ENCODE results near the gene SLC38A2.
A peak's percentile ranks its signal among the peaks of the same experiment; 100 is the strongest.
"Not testable (repeated sequence)": the region's sequence is repeated elsewhere in the genome, so short reads cannot be mapped to it uniquely, and the experiment has no call there.

Gene SLC38A2

DNA sequence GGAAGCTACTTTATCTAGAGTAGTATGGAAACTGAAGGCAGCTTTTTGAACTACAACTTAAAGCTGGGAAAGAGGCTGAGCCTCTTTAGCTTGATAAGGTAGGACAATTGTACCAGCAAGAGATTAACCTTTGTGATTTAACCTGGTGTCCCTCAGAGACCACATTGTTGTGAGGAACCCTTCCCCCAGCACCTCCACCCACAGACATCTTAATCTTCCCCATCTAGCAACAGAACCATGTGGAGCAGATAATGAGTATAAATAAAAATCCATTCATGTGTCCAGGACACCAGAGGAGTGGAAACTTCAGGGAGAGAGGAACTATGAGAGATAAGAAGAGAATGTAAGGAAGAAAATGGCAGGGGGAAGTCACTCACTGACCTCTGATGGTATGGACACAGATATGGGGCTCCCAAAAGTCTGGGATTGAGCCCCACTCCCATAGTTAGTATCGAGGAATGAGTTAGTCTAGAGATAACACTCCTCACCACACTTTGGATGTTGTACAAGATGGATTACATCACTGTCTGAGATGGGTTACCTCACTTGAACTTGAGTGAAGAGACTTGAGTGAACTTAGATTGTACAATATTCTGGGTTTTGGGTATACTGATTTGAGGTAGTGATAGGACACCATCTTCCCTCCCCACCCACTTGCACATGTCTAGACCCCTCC is 33.9 kb upstream of the SLC38A2 start:
- no CpG with 5 or more reads among the region's 1 CpG for WGBS, 2 experiments (ENCODE audit: insufficient coverage in 2 of 2)
- Histone ChIP-seq H3K4me1 (ENCODE audit: control insufficient read depth, insufficient read depth, low read length, poor library complexity, severe bottlenecking) (peaks cover 27% of the 10 kb centered on the region), H3K36me3 (ENCODE audit: control insufficient read depth, insufficient read depth, low read length) (no peaks in the 10 kb centered on the region), H3K9me3 (ENCODE audit: control insufficient read depth, low read length) (no peaks in the 10 kb centered on the region), H3K27ac (ENCODE audit: low read depth, low read length, severe bottlenecking) (no peak overlapping the region), H3K4me3 (ENCODE audit: extremely low read depth, insufficient read depth, low read length, poor library complexity, severe bottlenecking) (no peak overlapping the region)

DNA sequence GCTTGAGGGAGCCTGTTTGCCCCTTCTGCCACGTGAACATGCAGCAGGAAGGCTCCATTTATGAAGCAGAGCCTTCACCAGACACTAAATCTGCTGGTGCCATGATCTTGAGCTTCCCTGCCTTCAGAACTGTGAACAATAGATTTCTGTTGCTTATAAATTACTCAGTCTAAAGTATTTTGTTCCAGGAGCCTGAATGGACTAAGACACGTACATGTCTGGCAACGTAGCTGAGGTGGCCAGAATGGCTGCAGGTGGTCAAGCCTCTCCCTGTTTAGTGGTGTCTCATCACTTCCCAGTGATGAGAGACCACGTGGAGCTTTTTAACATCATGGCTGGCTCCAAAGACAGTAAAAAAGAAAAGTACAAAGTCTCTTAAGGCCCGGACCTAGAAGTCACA is 32.2 kb upstream of the SLC38A2 start:
- no peaks in the 10 kb centered on the region for H3K9me3 ChIP-seq (ENCODE audit: control insufficient read depth, low read length)
- no peaks in the 10 kb centered on the region for H3K36me3 ChIP-seq (ENCODE audit: control insufficient read depth, insufficient read depth, low read length)
- H3K4me1 ChIP-seq (ENCODE audit: control insufficient read depth, insufficient read depth, low read length, poor library complexity, severe bottlenecking): peaks cover 29% of the 10 kb centered on the region
- H3K27ac ChIP-seq (ENCODE audit: low read depth, low read length, severe bottlenecking): no peak overlapping the region
- WGBS, 2 experiments (ENCODE audit: insufficient coverage in 2 of 2): 96 to 100% methylated on average over 4 of the region's 5 CpGs
- no peak overlapping the region for H3K4me3 ChIP-seq (ENCODE audit: extremely low read depth, insufficient read depth, low read length, poor library complexity, severe bottlenecking)

DNA sequence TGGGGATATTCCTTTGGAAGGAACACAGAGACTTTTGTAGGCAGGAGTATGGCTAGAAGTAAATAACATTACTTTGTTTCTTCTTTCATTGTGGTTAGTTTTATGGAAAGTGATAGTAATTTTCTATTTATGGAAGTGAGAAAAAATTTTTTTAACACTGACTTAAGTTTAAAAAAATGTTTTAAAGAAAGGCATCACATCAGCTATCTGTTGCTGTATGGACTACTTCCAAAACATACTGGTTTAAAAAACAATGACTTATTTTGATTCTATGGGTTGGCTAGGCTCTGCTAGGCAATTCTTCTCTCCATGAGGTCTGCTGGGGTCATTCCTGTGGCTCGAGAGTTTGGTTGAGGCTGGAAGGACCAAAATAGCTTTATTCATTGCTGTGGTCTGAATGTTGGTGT is 31.7 kb upstream of the SLC38A2 start:
- H3K36me3 ChIP-seq (ENCODE audit: control insufficient read depth, insufficient read depth, low read length): no peaks in the 10 kb centered on the region
- peaks cover 29% of the 10 kb centered on the region for H3K4me1 ChIP-seq (ENCODE audit: control insufficient read depth, insufficient read depth, low read length, poor library complexity, severe bottlenecking)
- no peak overlapping the region for H3K27ac ChIP-seq (ENCODE audit: low read depth, low read length, severe bottlenecking)
- no peaks in the 10 kb centered on the region for H3K9me3 ChIP-seq (ENCODE audit: control insufficient read depth, low read length)
- 82% methylated on average over 1 of the region's 1 CpG; no CpG with 5 or more reads in 1 of the 2 experiments for WGBS, 2 experiments (ENCODE audit: insufficient coverage in 2 of 2)
- H3K4me3 ChIP-seq (ENCODE audit: extremely low read depth, insufficient read depth, low read length, poor library complexity, severe bottlenecking): no peak overlapping the region

DNA sequence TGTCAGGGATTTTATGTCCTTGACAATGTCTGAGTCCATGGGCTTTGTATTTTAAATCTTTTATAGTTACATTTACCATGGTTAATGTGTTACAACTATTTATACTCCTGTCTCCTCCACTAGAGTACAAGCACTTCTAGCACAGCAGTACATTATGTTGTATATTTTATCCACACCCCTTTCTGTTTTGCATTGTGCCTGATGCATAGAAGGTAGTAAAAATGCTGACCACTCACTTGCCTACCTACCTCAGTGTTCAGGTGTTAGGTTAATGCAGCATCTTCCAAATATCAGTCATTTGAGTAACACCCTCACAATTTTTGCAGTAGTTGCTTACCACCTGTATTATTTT is 31.1 kb upstream of the SLC38A2 start:
- Histone ChIP-seq H3K4me1 (ENCODE audit: control insufficient read depth, insufficient read depth, low read length, poor library complexity, severe bottlenecking) (peaks cover 29% of the 10 kb centered on the region), H3K4me3 (ENCODE audit: extremely low read depth, insufficient read depth, low read length, poor library complexity, severe bottlenecking) (no peak overlapping the region), H3K9me3 (ENCODE audit: control insufficient read depth, low read length) (no peaks in the 10 kb centered on the region), H3K36me3 (ENCODE audit: control insufficient read depth, insufficient read depth, low read length) (no peaks in the 10 kb centered on the region), H3K27ac (ENCODE audit: low read depth, low read length, severe bottlenecking) (peak overlapping the region; percentile 65)

DNA sequence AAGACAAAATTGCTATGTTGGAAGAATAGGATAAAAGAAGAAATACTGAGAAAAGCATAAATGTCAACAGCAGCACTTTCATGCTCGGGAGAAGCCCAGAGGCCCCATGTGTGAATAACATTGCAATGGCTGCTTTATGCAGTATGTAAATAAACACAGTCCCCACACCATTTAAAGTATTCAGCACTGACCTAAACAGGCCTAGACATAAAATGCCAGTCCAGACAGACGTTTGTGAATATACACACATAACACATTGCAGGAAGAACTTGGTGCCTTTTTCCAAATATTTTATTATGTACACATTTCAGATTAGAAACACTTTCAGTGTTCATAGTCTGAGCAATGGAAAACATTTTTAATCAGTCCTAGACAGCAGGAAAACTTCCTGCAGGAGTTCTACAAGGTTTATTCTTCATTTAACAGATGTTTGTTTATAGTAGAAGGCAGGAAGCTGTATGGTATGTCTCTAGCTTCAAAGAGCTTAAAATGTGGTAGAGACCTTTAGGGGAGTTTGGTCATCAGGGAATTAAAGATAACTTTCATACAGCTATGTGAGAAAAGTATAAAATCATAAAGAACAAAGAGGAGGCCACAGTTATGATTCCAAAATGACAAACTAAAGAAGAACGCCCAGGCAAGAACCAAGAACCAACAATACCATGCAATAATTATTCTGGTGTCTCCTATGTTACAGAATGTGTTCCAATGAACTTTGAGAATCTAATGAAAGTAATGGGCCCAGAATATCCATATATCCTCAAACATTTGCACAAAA is 30.6 kb upstream of the SLC38A2 start:
- 50 to 60% methylated on average over 1 of the region's 3 CpGs for WGBS, 2 experiments (ENCODE audit: insufficient coverage in 2 of 2)
- H3K27ac ChIP-seq (ENCODE audit: low read depth, low read length, severe bottlenecking): peak overlapping the region; percentile 65
- no peaks in the 10 kb centered on the region for H3K9me3 ChIP-seq (ENCODE audit: control insufficient read depth, low read length)
- peaks cover 27% of the 10 kb centered on the region for H3K4me1 ChIP-seq (ENCODE audit: control insufficient read depth, insufficient read depth, low read length, poor library complexity, severe bottlenecking)
- H3K36me3 ChIP-seq (ENCODE audit: control insufficient read depth, insufficient read depth, low read length): no peaks in the 10 kb centered on the region
- no peak overlapping the region for H3K4me3 ChIP-seq (ENCODE audit: extremely low read depth, insufficient read depth, low read length, poor library complexity, severe bottlenecking)

DNA sequence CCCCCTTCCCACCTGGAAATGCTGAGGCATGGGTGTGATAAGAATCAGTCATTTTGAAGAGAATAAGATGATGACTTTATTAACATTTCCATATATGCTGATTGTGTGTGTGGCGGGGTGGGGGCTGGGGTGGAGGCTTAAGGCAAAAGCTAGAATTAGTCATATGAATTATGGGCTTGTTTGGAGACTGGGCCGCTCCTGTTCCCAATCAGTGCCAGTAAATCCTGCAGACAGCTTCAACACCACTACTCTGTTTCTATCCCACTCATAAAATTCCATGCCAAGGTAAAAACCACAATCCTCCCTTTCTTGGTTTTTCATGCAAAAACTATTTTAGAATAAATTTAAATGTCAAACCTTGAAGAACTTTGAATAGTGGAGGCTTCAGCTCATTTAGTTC is 29.9 kb upstream of the SLC38A2 start:
- peak overlapping the region; percentile 65 for H3K27ac ChIP-seq (ENCODE audit: low read depth, low read length, severe bottlenecking)
- 100% methylated on average over 1 of the region's 2 CpGs; no CpG with 5 or more reads in 1 of the 2 experiments for WGBS, 2 experiments (ENCODE audit: insufficient coverage in 2 of 2)
- no peaks in the 10 kb centered on the region for H3K9me3 ChIP-seq (ENCODE audit: control insufficient read depth, low read length)
- H3K4me3 ChIP-seq (ENCODE audit: extremely low read depth, insufficient read depth, low read length, poor library complexity, severe bottlenecking): no peak overlapping the region
- no peaks in the 10 kb centered on the region for H3K36me3 ChIP-seq (ENCODE audit: control insufficient read depth, insufficient read depth, low read length)
- H3K4me1 ChIP-seq (ENCODE audit: control insufficient read depth, insufficient read depth, low read length, poor library complexity, severe bottlenecking): peaks cover 26% of the 10 kb centered on the region

DNA sequence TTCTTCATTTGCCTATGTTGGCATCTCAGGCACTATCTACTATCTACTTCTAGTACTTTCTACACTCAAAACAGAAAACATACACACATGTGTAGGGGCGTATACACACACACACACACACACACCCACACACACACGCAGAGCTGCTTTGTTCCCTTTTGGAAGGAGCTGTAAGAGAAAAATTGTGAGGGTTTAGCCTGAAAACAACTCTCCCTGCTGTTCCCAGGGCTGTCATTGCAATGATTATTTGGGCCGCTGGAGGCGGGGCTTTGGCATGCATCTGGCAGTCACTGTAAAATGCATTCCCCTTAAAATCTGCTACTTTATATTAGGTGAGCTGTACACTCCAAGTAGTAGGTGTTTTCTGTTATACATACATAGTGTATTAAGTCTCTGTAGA is 29.1 kb upstream of the SLC38A2 start:
- H3K4me1 ChIP-seq (ENCODE audit: control insufficient read depth, insufficient read depth, low read length, poor library complexity, severe bottlenecking): peaks cover 26% of the 10 kb centered on the region
- 40% methylated on average over 1 of the region's 4 CpGs; no CpG with 5 or more reads in 1 of the 2 experiments for WGBS, 2 experiments (ENCODE audit: insufficient coverage in 2 of 2)
- H3K27ac ChIP-seq (ENCODE audit: low read depth, low read length, severe bottlenecking): no peak overlapping the region
- H3K9me3 ChIP-seq (ENCODE audit: control insufficient read depth, low read length): no peaks in the 10 kb centered on the region
- no peaks in the 10 kb centered on the region for H3K36me3 ChIP-seq (ENCODE audit: control insufficient read depth, insufficient read depth, low read length)
- no peak overlapping the region for H3K4me3 ChIP-seq (ENCODE audit: extremely low read depth, insufficient read depth, low read length, poor library complexity, severe bottlenecking)

DNA sequence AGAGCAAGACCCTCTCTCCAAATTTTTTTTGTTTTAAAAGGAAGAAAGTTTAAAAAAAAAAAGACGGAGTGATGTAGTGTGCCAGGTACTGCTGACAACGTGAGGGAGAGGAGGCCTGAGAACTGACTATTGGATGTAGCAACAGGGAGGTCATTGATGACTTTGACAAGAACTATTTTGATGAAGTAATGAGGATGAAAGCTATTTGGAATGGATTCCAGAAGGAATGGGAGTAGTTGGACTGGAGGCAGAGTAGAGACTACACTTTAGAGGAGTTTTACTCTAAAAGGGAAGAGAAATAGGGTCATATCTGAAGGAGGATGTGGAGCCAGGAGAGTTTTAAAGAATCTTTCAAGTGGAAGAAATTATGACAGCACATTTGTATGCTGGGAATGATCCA is 27.8 kb upstream of the SLC38A2 start:
- H3K9me3 ChIP-seq (ENCODE audit: control insufficient read depth, low read length): no peaks in the 10 kb centered on the region
- no peak overlapping the region for H3K27ac ChIP-seq (ENCODE audit: low read depth, low read length, severe bottlenecking)
- H3K4me1 ChIP-seq (ENCODE audit: control insufficient read depth, insufficient read depth, low read length, poor library complexity, severe bottlenecking): peaks cover 26% of the 10 kb centered on the region
- no peak overlapping the region for H3K4me3 ChIP-seq (ENCODE audit: extremely low read depth, insufficient read depth, low read length, poor library complexity, severe bottlenecking)
- WGBS, 2 experiments (ENCODE audit: insufficient coverage in 2 of 2): 97 to 100% methylated on average over 1 to 2 of the region's 2 CpGs
- H3K36me3 ChIP-seq (ENCODE audit: control insufficient read depth, insufficient read depth, low read length): peaks cover 3% of the 10 kb centered on the region

DNA sequence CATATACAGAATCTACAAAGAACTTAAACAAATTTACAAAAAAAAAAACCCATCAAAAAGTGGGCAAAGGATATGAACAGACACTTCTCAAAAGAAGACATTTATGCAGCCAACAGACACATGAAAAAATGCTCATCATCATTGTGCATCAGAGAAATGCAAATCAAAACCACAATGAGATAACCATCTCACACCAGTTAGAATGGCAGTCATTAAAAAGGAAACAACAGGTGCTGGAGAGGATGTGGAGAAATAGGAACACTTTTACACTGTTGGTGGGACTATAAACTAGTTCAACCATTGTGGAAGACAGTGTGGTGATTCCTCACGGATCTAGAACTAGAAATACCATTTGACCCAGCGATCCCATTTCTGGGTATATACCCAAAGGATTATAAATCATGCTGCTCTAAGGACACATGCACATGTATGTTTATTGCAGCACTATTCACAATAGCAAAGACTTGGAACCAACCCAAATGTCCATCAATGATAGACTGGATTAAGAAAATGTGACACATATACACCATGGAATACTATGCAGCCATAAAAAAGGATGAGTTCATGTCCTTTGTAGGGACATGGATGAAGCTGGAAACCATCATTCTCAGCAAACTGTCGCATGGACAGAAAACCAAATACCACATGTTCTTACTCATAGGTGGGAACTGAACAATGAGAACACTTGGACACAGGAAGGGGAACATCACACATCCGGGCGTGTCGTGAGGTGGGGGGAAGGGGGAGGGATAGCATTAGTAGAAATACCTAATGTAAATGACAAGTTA is 27.1 kb upstream of the SLC38A2 start:
- WGBS, 2 experiments (ENCODE audit: insufficient coverage in 2 of 2): 93 to 100% methylated on average over 1 to 2 of the region's 6 CpGs
- not testable (repeated sequence) for H3K4me3 ChIP-seq (ENCODE audit: extremely low read depth, insufficient read depth, low read length, poor library complexity, severe bottlenecking); H3K36me3 ChIP-seq (ENCODE audit: control insufficient read depth, insufficient read depth, low read length); H3K9me3 ChIP-seq (ENCODE audit: control insufficient read depth, low read length); H3K27ac ChIP-seq (ENCODE audit: low read depth, low read length, severe bottlenecking)
- H3K4me1 ChIP-seq (ENCODE audit: control insufficient read depth, insufficient read depth, low read length, poor library complexity, severe bottlenecking): peaks cover 26% of the 10 kb centered on the region

DNA sequence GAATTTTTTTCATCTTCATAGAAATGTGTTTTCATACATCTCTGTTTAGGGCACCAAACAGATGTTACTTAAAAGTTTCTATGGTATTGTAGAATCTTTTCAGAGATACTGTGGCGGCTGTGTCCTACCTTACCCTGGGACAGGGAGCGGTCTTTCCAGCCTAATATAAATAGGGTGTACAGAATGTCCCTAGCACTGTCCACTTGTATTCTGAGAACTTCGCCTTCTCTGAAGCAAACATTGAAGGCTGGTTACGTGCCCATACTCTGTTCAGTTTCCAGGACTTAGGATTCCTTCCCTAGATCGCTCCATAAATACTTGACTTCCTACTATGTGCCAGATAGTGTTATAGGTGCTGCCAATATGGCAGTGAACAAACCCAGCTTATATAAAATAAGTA is 24.3 kb upstream of the SLC38A2 start:
- peaks cover 3% of the 10 kb centered on the region for H3K36me3 ChIP-seq (ENCODE audit: control insufficient read depth, insufficient read depth, low read length)
- no peaks in the 10 kb centered on the region for H3K9me3 ChIP-seq (ENCODE audit: control insufficient read depth, low read length)
- H3K4me3 ChIP-seq (ENCODE audit: extremely low read depth, insufficient read depth, low read length, poor library complexity, severe bottlenecking): no peak overlapping the region
- H3K27ac ChIP-seq (ENCODE audit: low read depth, low read length, severe bottlenecking): no peak overlapping the region
- 91 to 100% methylated on average over 1 to 4 of the region's 5 CpGs for WGBS, 2 experiments (ENCODE audit: insufficient coverage in 2 of 2)
- H3K4me1 ChIP-seq (ENCODE audit: control insufficient read depth, insufficient read depth, low read length, poor library complexity, severe bottlenecking): peaks cover 16% of the 10 kb centered on the region
